Nephron progenitor cell (in vitro differentiated cells): ENCODE data around the gene RCL1.
A peak's percentile ranks its signal among the peaks of the same experiment; 100 is the strongest.

Experiments
- DNase-seq: peaks from one replicate; pipeline ENCODE4 v3.0.0; 2021
- H3K27ac Mint-ChIP-seq: 2 replicates; pipeline ENCODE4 v1.8.0; 2021; ENCODE audit warnings: mild to moderate bottlenecking, moderate library complexity, mixed read lengths
- H3K27me3 Mint-ChIP-seq: 2 replicates; pipeline ENCODE4 v1.8.0; 2021; ENCODE audit warnings: mild to moderate bottlenecking, low read depth, mixed read lengths; ENCODE audit not compliant: poor library complexity
- H3K36me3 Mint-ChIP-seq: 2 replicates; pipeline ENCODE4 v1.8.0; 2021; ENCODE audit warnings: low read depth, mixed read lengths
- H3K4me1 Mint-ChIP-seq: 2 replicates; pipeline ENCODE4 v1.8.0; 2021; ENCODE audit warnings: mixed read lengths
- H3K4me3 Mint-ChIP-seq: 2 replicates; pipeline ENCODE4 v1.8.0; 2021; ENCODE audit warnings: mild to moderate bottlenecking, moderate library complexity, mixed read lengths
- H3K9me3 Mint-ChIP-seq: 2 replicates; pipeline ENCODE4 v1.8.0; 2021; ENCODE audit warnings: mild to moderate bottlenecking, moderate library complexity, mixed read lengths
- TF ChIP-seq, protein P1 (sequence below): fragments of 200-600 bp; sonication (generic); IDR thresholded peaks from 2 replicates; pipeline ENCODE4 v1.5.0; 2021; ENCODE audit warnings: antibody characterized with exemption

Gene RCL1

DNA sequence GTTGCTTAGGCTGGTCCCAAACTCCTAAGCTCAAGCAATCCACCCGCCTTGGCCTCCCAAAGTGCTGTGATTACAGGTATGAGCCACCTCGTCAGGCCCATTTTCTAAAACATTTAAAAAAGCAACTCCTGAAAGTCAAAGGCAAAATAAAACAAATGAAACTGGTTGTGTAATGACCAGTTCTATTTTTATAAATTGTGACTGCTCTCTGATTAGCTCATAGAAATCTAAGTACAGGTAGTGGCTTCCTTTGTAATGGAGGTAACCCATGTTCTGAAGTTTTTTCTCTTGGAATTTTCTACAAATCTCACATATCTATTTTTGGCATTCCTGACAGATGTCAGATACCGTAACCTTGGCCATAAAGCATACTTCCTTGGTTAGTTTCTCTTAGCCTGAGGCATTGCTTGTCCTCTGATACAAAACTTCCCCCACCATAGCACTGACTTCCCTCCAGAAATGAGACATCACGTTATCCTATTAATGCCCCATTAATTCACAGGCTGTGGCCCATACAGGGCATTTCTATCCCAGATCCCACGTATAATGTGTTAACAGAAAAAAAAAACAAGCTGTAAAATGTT lies 37.6 kb upstream of the RCL1 start:
- no peak overlapping the region for H3K27ac Mint-ChIP-seq

GRCh38 chr9:4756420-4756819 lies 36.3 kb upstream of the RCL1 start:
- H3K9me3 Mint-ChIP-seq = no peaks in the 10 kb centered on the region
- H3K27ac Mint-ChIP-seq = no peak overlapping the region
- no peak overlapping the region for H3K4me3 Mint-ChIP-seq
- no peak for DNase-seq
- H3K36me3 Mint-ChIP-seq = no peaks in the 10 kb centered on the region
- peaks cover 14% of the 10 kb centered on the region for H3K27me3 Mint-ChIP-seq
- TF ChIP-seq, protein P1, sequence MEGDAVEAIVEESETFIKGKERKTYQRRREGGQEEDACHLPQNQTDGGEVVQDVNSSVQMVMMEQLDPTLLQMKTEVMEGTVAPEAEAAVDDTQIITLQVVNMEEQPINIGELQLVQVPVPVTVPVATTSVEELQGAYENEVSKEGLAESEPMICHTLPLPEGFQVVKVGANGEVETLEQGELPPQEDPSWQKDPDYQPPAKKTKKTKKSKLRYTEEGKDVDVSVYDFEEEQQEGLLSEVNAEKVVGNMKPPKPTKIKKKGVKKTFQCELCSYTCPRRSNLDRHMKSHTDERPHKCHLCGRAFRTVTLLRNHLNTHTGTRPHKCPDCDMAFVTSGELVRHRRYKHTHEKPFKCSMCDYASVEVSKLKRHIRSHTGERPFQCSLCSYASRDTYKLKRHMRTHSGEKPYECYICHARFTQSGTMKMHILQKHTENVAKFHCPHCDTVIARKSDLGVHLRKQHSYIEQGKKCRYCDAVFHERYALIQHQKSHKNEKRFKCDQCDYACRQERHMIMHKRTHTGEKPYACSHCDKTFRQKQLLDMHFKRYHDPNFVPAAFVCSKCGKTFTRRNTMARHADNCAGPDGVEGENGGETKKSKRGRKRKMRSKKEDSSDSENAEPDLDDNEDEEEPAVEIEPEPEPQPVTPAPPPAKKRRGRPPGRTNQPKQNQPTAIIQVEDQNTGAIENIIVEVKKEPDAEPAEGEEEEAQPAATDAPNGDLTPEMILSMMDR = no peak
- H3K4me1 Mint-ChIP-seq = peaks cover 17% of the 10 kb centered on the region

More for the DNA sequence above, 37.6 kb upstream of the RCL1 start:
- Mint-ChIP-seq H3K27me3 (peaks cover 9% of the 10 kb centered on the region), H3K36me3 (no peaks in the 10 kb centered on the region), H3K4me3 (no peak overlapping the region), H3K9me3 (no peaks in the 10 kb centered on the region), H3K4me1 (peaks cover 17% of the 10 kb centered on the region)
- TF ChIP-seq, protein P1 = no peak
- DNase-seq = no peak

GRCh38 chr9:4760122-4760521 lies 32.6 kb upstream of the RCL1 start:
- H3K27me3 Mint-ChIP-seq = peaks cover 16% of the 10 kb centered on the region
- no peak overlapping the region for H3K27ac Mint-ChIP-seq
- no peaks in the 10 kb centered on the region for H3K36me3 Mint-ChIP-seq
- TF ChIP-seq, protein P1 = no peak
- H3K4me1 Mint-ChIP-seq = peaks cover 32% of the 10 kb centered on the region
- DNase-seq = no peak
- no peaks in the 10 kb centered on the region for H3K9me3 Mint-ChIP-seq
- H3K4me3 Mint-ChIP-seq = no peak overlapping the region

DNA sequence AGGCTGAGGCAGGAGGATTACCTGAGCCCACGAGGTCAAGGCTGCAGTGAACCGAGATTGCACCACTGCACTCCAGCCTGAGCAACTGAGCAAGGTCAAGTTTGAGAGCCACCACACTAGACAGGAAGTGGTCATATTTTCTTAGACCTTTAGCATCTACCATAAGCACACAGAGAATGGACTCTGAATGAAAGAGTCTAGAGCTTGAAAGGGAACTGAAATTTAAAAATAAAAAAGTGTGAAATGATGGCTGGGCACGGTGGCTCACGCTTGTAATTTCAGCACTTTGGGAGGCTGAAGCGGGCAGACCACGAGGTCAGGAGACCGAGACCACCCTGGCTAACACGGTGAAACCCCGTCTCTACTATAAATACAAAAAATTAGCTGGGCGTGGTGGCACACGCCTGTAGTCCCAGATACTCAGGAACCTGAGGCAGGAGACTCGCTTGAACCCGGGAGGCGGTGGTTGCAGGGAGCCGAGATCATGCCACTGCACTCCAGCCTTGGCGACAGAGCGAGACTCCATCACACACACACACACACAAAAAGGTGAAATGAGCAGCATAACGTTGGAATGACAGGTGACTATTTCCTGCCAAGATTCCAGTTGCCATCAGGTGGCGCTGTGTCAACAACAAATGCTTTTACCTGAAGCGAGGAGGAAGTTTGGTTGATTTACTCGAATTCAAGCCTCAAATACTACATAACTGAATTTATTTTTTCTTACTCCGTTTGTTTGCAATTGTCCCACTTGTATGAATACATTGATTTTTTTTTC lies 30.4 kb upstream of the RCL1 start:
- Mint-ChIP-seq H3K4me1 (peaks cover 19% of the 10 kb centered on the region), H3K36me3 (no peaks in the 10 kb centered on the region), H3K27ac (no peak overlapping the region), H3K4me3 (peak overlapping the region; percentile 60), H3K27me3 (peaks cover 16% of the 10 kb centered on the region), H3K9me3 (no peaks in the 10 kb centered on the region)
- TF ChIP-seq, protein P1 = peak; percentile 79
- DNase-seq = peak; percentile 72

GRCh38 chr9:4762886-4763541 lies 29.7 kb upstream of the RCL1 start:
- Mint-ChIP-seq H3K4me3 (peak overlapping the region; percentile 60), H3K27ac (no peak overlapping the region)
- DNase-seq = peak; percentile 53

More at GRCh38 chr9:4762886-4763541, 29.7 kb upstream of the RCL1 start:
- peaks cover 15% of the 10 kb centered on the region for H3K4me1 Mint-ChIP-seq
- H3K27me3 Mint-ChIP-seq = peaks cover 16% of the 10 kb centered on the region
- H3K36me3 Mint-ChIP-seq = no peaks in the 10 kb centered on the region
- TF ChIP-seq, protein P1 = no peak
- no peaks in the 10 kb centered on the region for H3K9me3 Mint-ChIP-seq
